Astrocyte (in vitro differentiated cells and primary cell): ENCODE measurements around the gene PKMYT1. TPM values are rescaled to one million over a fixed set of nuclear protein-coding genes. Genes with fewer than 3 reads are reported as not detected.

Experiments used
- DNase-seq: peaks from one replicate; pipeline ENCODE4 v3.0.0-alpha.2; 2010; ENCODE audit warnings: low read depth
- FAIRE-seq: peaks from 2 replicates; lab custom pipeline; 2011; peaks lifted over from hg19 to GRCh38; lab: Jason Lieb, UNC
- H2AFZ ChIP-seq: 2 replicates; pipeline ENCODE4 v1.6.0; 2012; ENCODE audit warnings: low read depth, low read length, inconsistent platforms
- H3K27ac ChIP-seq: 2 replicates; pipeline ENCODE4 v1.5.1; 2011; ENCODE audit warnings: low read depth, low read length, inconsistent platforms
- H3K27me3 ChIP-seq: 2 replicates; pipeline ENCODE4 v1.6.0; 2011; ENCODE audit warnings: low read length, inconsistent platforms; ENCODE audit not compliant: insufficient read depth
- H3K36me3 ChIP-seq: 2 replicates; pipeline ENCODE4 v1.5.1; 2011; ENCODE audit warnings: low read length, inconsistent platforms; ENCODE audit not compliant: insufficient read depth
- H3K4me1 ChIP-seq: 2 replicates; pipeline ENCODE4 v1.5.1; 2011; ENCODE audit warnings: low read length, inconsistent platforms; ENCODE audit not compliant: insufficient read depth
- H3K4me2 ChIP-seq: 2 replicates; pipeline ENCODE4 v1.6.0; 2012; ENCODE audit warnings: low read length, inconsistent platforms
- H3K4me3 ChIP-seq: 2 replicates; pipeline ENCODE4 v1.5.1; 2011; ENCODE audit warnings: low read depth, mild to moderate bottlenecking, low read length, inconsistent platforms; ENCODE audit not compliant: insufficient read depth
- H3K79me2 ChIP-seq: 2 replicates; pipeline ENCODE4 v1.6.0; 2012; ENCODE audit warnings: mild to moderate bottlenecking, low read length, inconsistent platforms; ENCODE audit not compliant: insufficient read depth
- H3K9ac ChIP-seq: 2 replicates; pipeline ENCODE4 v1.6.0; 2012; ENCODE audit warnings: mild to moderate bottlenecking, low read length, inconsistent platforms
- H3K9me3 ChIP-seq: 2 replicates; pipeline ENCODE4 v1.5.1; 2012; ENCODE audit warnings: low read depth, mild to moderate bottlenecking, low read length, inconsistent platforms; ENCODE audit not compliant: insufficient read depth
- H4K20me1 ChIP-seq: 2 replicates; pipeline ENCODE4 v1.6.0; 2012; ENCODE audit warnings: low read length, inconsistent platforms; ENCODE audit not compliant: insufficient read depth
- H3K27ac Mint-ChIP-seq: one replicate; pipeline ENCODE4 v1.8.0; 2021; ENCODE audit warnings: mild to moderate bottlenecking, mixed read lengths; ENCODE audit not compliant: unreplicated experiment
- H3K27me3 Mint-ChIP-seq: one replicate; pipeline ENCODE4 v1.8.0; 2021; ENCODE audit warnings: low read depth, mixed read lengths; ENCODE audit not compliant: unreplicated experiment
- H3K36me3 Mint-ChIP-seq: one replicate; pipeline ENCODE4 v1.8.0; 2021; ENCODE audit warnings: low read depth, mixed read lengths; ENCODE audit not compliant: unreplicated experiment
- H3K4me1 Mint-ChIP-seq: one replicate; pipeline ENCODE4 v1.8.0; 2021; ENCODE audit warnings: low read depth, mixed read lengths; ENCODE audit not compliant: unreplicated experiment
- H3K4me3 Mint-ChIP-seq: one replicate; pipeline ENCODE4 v1.8.0; 2021; ENCODE audit warnings: mild to moderate bottlenecking, moderate library complexity, mixed read lengths; ENCODE audit not compliant: unreplicated experiment
- H3K9me3 Mint-ChIP-seq: one replicate; pipeline ENCODE4 v1.8.0; 2021; ENCODE audit warnings: mild to moderate bottlenecking, mixed read lengths; ENCODE audit not compliant: unreplicated experiment
- CTCF ChIP-seq: IDR thresholded peaks from 2 replicates; pipeline ENCODE4 v1.5.1; 2011; ENCODE audit warnings: low read depth, mild to moderate bottlenecking, inconsistent platforms, low read length, moderate library complexity; ENCODE audit not compliant: insufficient read depth
- EZH2 ChIP-seq: IDR thresholded peaks from 2 replicates; pipeline ENCODE4 v1.6.1; 2012; ENCODE audit warnings: mild to moderate bottlenecking, low read length, inconsistent platforms; ENCODE audit not compliant: insufficient read depth
- total RNA-seq: library from RNA; stranded (reverse); gene quantifications from 2 replicates; pipeline ENCODE4 v1.2.1, GENCODE V29; 2021

PKMYT1 gene
- total RNA-seq, 1 donor from 2014 or later, result 3.9 TPM

- Histone ChIP-seq H3K27ac (no peak overlapping the region), H4K20me1 (peaks cover 21% of the 10 kb centered on the region), H3K79me2 (no peaks in the 10 kb centered on the region), H3K27me3 (no peaks in the 10 kb centered on the region), H3K9ac (no peak overlapping the region), H3K4me3 (no peak overlapping the region), H3K4me1 (peaks cover 2% of the 10 kb centered on the region), H3K9me3 (no peaks in the 10 kb centered on the region), H3K36me3 (no peaks in the 10 kb centered on the region), H2AFZ (no peak overlapping the region), H3K4me2 (no peak overlapping the region)
- FAIRE-seq (no peak), DNase-seq (no peak)
- Mint-ChIP-seq H3K27me3 (peaks cover 14% of the 10 kb centered on the region), H3K4me1 (no peaks in the 10 kb centered on the region), H3K4me3 (no peak overlapping the region), H3K9me3 (no peaks in the 10 kb centered on the region), H3K36me3 (no peaks in the 10 kb centered on the region), H3K27ac (no peak overlapping the region)
- no peak for TF ChIP-seq EZH2
- TF ChIP-seq CTCF, result no peak
Observed at GRCh38 chr16:2973605-2974318, 6.5 kb downstream of the PKMYT1 start.

GRCh38 chr16:2973093-2973492 lies 7.2 kb downstream of the PKMYT1 start:
- H3K36me3 Mint-ChIP-seq, result peaks cover 3% of the 10 kb centered on the region

More at GRCh38 chr16:2973093-2973492, 7.2 kb downstream of the PKMYT1 start:
- Mint-ChIP-seq H3K9me3 (no peaks in the 10 kb centered on the region), H3K4me1 (no peaks in the 10 kb centered on the region), H3K27ac (no peak overlapping the region), H3K4me3 (no peak overlapping the region), H3K27me3 (peaks cover 16% of the 10 kb centered on the region)
- Histone ChIP-seq H3K4me2 (no peak overlapping the region), H2AFZ (no peak overlapping the region), H3K36me3 (no peaks in the 10 kb centered on the region), H4K20me1 (peaks cover 27% of the 10 kb centered on the region), H3K27ac (no peak overlapping the region), H3K9me3 (no peaks in the 10 kb centered on the region), H3K4me3 (no peak overlapping the region), H3K79me2 (no peaks in the 10 kb centered on the region), H3K9ac (no peak overlapping the region), H3K27me3 (peaks cover 2% of the 10 kb centered on the region), H3K4me1 (peaks cover 4% of the 10 kb centered on the region)
- no peak for DNase-seq
- FAIRE-seq, result no peak
- TF ChIP-seq EZH2 (no peak), CTCF (no peak)
